Hematopoietic multipotent progenitor cell treated with erythropoietin and hydrocortisone succinate and interleukin-3 and kit ligand, for 4 days (in vitro differentiated cells): ENCODE results near the gene IL2RG.
A peak's percentile ranks its signal among the peaks of the same experiment; 100 is the strongest.

ENCODE experiments used
- DNase-seq: peaks from one replicate; pipeline ENCODE4 v3.0.0-alpha.2; 2015

IL2RG gene

DNA sequence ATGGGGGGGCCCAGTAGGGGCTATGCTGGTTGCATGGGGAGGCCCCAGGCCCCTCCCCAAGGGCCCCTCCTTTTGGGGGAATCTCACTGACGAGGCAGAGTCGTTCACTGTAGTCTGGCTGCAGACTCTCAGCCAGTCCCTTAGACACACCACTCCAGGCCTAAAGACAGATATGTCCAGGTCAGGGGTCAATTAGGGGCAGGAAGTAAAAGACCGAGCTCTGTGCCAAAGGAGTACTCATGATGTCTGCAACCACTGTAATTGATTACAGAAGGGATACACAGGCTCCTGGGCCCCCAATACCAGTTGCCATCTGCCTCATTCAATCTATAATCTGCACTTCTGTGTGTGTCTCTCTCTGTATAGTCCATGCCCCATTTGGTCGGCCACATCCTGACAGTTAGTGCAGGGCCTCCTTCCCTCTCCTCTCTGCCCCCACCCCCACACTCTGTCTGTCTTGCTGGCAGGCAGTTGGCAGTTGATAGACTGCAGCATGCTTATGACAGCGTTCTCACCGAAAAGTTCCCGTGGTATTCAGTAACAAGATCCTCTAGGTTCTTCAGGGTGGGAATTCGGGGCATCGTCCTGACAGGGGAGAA lies 3.5 kb downstream of the IL2RG start:
- peak; percentile 90 for DNase-seq

DNA sequence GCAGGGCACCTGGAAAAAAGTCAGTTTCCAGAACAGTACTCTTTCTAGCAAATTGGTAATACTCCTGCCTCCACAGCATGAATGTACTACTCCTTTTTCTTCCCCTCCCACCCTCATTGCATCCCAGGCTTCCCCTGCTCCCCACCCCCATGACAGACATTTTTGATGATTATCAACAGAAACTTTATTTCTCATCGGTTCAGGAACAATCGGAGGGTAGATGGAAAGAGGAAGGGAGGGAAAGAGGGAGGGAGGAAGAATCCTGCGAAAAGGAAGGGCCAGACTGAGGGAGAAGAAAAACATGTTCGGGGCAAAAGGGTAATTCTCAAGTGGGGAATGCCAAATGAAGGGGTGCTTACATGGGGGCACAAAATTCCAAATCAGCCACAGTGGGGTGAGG lies 4.1 kb downstream of the IL2RG start:
- no peak for DNase-seq

DNA sequence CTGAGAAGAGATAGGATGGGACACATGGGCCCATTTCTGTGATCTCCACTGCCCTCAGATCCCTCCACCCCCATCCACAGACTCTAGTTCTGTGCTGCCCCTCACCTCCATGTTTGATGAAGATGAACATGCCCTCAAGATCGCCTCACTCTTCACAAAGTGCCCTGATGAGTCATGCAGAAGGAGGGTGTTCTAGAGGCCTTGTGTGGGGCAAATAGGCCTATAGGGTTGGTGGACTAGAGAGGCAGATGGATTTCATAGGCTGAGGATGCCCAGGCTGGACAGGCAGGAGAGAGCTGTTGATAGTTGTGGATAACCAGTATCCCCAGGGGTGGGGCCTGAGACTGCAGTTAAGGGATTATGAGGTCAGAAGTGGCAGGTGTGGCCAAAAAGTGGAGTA lies 5.0 kb downstream of the IL2RG start, which contains the start of gene CXorf65:
CXorf65 (minus strand) TSS at position 314 of the 400 bp plus-strand sequence; CDS start at position 130, 184 bp downstream.
- DNase-seq = peak; percentile 72

- no peak for DNase-seq
Measured at GRCh38 chrX:71105628-71106027, 5.7 kb downstream of the IL2RG start.

- DNase-seq = peak; percentile 93
Measured at GRCh38 chrX:71103110-71103983, 8.0 kb downstream of the IL2RG start.

GRCh38 chrX:71102292-71102691 lies 9.1 kb downstream of the IL2RG start:
- peak; percentile 50 for DNase-seq

DNA sequence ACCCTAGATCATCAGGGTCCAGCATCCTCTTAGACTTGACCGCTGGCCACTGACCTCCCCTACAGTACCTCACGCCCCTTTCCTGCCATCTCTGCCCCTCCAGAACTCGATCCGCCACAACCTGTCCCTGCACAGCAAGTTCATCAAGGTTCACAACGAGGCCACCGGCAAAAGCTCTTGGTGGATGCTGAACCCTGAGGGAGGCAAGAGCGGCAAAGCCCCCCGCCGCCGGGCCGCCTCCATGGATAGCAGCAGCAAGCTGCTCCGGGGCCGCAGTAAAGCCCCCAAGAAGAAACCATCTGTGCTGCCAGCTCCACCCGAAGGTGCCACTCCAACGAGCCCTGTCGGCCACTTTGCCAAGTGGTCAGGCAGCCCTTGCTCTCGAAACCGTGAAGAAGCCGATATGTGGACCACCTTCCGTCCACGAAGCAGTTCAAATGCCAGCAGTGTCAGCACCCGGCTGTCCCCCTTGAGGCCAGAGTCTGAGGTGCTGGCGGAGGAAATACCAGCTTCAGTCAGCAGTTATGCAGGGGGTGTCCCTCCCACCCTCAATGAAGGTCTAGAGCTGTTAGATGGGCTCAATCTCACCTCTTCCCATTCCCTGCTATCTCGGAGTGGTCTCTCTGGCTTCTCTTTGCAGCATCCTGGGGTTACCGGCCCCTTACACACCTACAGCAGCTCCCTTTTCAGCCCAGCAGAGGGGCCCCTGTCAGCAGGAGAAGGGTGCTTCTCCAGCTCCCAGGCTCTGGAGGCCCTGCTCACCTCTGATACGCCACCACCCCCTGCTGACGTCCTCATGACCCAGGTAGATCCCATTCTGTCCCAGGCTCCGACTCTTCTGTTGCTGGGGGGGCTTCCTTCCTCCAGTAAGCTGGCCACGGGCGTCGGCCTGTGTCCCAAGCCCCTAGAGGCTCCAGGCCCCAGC lies 10.5 kb downstream of the IL2RG start:
- peak; percentile 43 for DNase-seq

DNA sequence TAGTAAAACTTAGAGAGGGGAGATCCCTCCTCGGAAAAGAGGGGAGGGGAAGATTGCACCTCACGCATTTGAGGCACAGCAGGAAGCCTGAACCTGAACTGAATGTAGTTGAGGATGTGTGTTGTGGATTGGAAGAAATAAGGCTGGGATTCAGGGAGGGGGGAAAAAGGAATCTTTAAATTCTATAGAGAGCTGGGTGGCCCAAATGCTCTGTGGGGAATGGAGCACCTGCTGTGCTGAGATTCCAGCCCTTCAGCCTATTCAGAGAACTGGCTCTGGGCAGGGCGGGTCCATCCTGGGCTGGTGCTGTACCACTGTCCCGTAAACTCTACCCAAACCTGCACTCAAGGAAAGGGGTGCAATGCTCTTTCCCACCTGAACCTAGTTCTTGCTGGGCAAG lies 11.6 kb downstream of the IL2RG start:
- no peak for DNase-seq

DNA sequence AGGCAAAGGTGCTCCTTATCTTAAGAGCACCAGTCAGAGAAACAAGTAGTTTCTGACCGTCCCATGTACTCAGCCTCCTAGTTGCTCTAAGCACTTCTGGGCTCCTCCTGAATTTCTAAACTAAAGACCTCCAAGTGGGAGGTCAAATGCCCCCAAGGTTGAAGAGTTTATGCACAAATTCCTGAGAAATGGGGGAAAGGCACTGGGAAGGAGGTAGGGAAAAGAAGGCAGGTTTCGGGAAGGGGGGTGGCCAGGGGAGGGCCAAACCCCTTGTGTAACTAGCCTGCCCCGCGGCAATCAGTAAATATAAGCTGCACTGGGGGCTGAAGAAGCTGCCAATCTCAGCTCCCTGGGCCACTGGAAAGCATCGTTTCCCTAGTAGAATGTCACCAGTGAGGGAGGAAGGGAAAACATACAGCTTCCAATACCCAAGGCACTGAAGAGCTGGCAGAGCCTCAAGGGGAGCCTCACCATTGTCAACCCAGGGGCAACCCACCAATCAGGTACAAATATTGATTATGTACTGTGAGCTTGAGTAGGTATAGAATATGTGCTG lies 12.3 kb downstream of the IL2RG start:
- no peak for DNase-seq

- DNase-seq = peak; percentile 91
Measured at GRCh38 chrX:71098302-71098701, 13.1 kb downstream of the IL2RG start.

GRCh38 chrX:71096760-71097032 lies 14.7 kb downstream of the IL2RG start:
- DNase-seq = no peak

DNA sequence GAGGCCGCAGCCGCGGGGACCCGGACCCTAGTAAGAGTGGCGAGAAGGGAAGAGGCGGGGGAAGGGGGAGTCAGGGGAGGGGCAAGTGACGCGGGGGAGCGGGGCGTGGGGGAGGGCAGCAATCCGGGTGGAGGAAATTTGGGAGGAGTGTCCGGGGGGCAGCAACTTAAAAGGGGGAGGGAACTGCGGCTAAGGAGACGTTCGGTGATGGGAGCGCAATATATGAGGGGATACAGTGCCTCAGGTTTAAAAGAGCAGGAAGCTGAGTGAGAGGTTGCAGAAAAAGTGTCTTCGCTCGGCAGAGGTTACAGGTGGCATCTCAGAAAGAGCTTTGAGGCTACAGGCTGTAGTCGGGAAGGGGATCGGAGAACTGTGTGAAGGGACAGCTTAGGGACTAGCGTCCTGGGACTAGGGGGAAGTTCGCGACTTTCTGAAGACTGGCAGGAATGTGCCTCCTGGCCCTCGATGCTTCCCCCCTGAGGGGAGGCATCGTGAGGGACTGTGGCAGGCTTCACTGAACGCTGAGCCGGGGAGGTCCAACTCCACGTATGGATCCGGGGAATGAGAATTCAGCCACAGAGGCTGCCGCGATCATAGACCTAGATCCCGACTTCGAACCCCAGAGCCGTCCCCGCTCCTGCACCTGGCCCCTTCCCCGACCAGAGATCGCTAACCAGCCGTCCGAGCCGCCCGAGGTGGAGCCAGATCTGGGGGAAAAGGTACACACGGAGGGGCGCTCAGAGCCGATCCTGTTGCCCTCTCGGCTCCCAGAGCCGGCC lies 15.2 kb downstream of the IL2RG start:
- DNase-seq = peak; percentile 80

DNA sequence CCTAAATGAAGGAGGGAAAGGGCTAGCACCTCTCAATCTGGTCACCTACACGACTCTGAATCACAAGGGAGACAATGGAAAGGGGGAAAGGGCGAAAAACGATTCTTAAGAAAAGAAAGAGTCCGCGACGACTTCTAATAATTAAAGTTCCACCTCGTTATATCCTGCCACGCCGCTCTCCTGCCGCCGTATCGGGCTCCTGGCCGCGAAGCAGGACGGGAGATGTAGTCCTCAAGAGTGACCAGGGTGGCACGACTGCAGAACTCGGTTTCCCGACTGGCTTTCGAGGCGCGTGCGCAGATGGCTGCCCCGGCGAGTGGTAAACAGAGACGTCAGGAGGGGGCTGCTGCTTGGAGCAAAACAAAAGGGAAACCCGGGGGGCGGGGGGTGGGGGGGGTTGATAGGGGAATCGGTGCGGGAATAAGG lies 15.8 kb downstream of the IL2RG start, which contains the start of gene FOXO4:
FOXO4 (plus strand) TSS at position 297 of the 426 bp plus-strand sequence. CDS start 678 bp downstream, outside the sequence.
- peak; percentile 95 for DNase-seq

DNA sequence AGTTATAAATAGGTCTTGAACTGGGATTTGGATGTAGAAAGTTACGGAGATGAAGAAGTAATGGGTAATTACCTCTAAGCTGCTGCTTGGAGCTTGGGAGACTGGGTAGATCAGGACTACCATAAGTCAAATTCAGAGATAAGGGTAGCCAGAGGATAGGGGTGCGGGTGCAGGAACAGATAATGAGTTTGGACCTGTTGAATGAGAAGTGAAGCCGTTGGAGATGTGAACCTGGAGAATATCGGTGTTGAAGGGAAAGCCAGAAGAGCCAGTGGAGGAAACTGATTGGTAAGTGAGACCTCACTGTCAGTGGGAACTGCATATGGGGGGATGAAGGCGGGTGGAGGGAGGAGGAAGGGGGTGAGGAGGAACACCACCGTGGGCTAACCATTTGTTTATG lies 16.3 kb downstream of the IL2RG start:
- DNase-seq = peak; percentile 38

GRCh38 chrX:71091263-71091662 lies 20.1 kb downstream of the IL2RG start:
- no peak for DNase-seq

DNA sequence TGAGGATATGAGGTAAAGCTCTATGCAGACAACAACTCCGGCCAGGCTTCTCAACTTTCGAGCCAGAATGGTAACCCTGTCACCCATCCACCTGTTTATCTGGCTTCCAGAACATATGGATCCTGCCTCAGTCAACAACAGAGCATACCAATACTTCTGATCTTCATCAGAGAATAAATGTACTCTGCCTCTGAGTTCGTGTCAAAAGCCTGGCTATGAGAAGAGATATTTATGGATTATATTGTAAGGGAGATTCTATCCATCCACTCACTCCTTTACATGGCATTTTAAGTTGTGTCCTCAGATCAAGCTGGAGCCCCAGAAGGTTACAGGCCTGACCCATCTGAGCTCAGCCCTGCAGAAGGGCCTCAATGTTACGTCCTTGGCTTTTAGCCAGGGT lies 25.5 kb downstream of the IL2RG start:
- DNase-seq = no peak

GRCh38 chrX:71082822-71083221 lies 28.6 kb downstream of the IL2RG start:
- DNase-seq = no peak

GRCh38 chrX:71082124-71082647 lies 29.2 kb downstream of the IL2RG start:
- DNase-seq = no peak

GRCh38 chrX:71081330-71082123 lies 29.9 kb downstream of the IL2RG start:
- DNase-seq = no peak

DNA sequence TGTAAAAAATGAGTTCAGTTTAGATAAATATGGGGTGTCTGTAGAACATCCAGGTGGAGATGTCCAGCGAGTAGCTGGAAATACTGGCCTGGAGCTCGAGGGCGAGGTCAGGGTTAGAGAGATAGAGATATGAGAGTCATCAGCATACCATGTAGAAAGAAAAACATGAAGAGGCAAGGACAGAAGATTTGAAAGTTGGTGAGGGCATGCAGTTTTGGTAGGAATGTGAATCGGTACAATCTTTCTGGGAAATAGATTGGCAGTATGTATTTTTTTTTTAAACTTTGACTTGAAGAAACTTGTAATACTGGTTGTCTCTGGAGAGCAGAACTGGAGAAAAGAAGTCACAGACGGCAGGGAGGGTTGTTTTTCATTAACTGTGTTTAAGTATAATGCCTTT lies 40.8 kb downstream of the IL2RG start:
- no peak for DNase-seq
